Body of pancreas (tissue), 4 donors: Measurements from ENCODE around the gene METTL2B.
"Not testable (repeated sequence)": the region's sequence is repeated elsewhere in the genome, so short reads cannot be mapped to it uniquely, and the experiment has no call there.

Source experiments
- CTCF ChIP-seq, 7 experiments: fragments of 450-650 bp in 4 of 7; fragments of 200-600 bp in 3 of 7; sonication (generic) in 3 of 7; IDR thresholded peaks; one replicate each; pipeline ENCODE4 v1.5.1; 2016 to 2019; ENCODE audit warnings: antibody characterized with exemption in 7 of 7
- POLR2A ChIP-seq, 3 donors: fragments of 450-650 bp; IDR thresholded peaks; one replicate each; pipeline ENCODE4 v1.6.1; 2016; ENCODE audit warnings: antibody characterized with exemption in 3 of 3, mild to moderate bottlenecking in 2 of 3

DNA sequence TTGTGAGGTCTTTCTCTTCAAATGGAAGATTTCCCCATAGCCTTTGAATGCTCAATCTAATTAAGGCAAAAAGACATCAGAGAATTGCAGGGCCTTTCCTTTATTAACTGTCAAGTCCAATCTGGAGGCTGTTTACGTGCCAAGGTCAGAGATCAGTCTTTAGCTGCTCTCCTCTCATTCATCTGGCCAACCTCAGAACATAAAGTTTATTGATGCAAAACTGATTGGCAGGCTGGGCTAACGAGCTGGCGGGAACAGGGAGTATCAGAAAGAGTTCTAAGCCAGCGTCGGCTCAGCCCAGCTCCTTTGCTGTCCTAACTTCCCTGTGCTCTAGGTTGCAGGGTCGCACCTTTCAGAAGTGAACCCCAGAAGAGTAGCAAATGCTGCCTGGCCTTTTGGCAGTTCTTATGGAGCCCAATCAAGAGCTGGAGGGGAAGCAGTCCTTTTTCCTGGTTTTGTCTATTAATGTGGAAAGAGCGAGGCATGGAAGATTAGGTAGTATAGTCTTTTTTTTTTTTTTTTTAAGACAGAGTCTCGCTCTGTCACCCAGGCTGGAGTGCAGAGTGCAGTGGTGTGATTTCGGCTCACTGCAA lies 47.5 kb downstream of the METTL2B start:
- TF ChIP-seq CTCF, POLR2A (IDR thresholded peaks at IDR 0.05): not testable (repeated sequence)
